Mesenchymal stem cell (in vitro differentiated cells and primary cell): ENCODE data around the gene PRCC.

ENCODE experiments used
- DNase-seq: peaks from one replicate; pipeline ENCODE4 v3.0.0-alpha.2; 2013
- H2AFZ ChIP-seq: one replicate; pipeline ENCODE4 v1.6.1; 2013; ENCODE audit warnings: low read depth, mild to moderate bottlenecking, control low read depth, inconsistent platforms, low read length, moderate library complexity
- H2AK5ac ChIP-seq: 2 replicates; pipeline ENCODE4 v1.6.1; 2013; ENCODE audit warnings: low read length, moderate library complexity, mild to moderate bottlenecking, inconsistent platforms; ENCODE audit not compliant: severe bottlenecking
- H2BK120ac ChIP-seq: one replicate; pipeline ENCODE4 v1.6.1; 2013; ENCODE audit warnings: low read depth, mild to moderate bottlenecking, inconsistent platforms, low read length, moderate library complexity
- H2BK12ac ChIP-seq, 2 experiments: one replicate each; pipeline ENCODE4 v1.6.1; 2013; ENCODE audit warnings: inconsistent platforms in 2 of 2, low read length in 2 of 2, mild to moderate bottlenecking in 2 of 2, moderate library complexity in 2 of 2, control low read depth in 1 of 2
- H2BK15ac ChIP-seq: one replicate; pipeline ENCODE4 v1.6.1; 2013; ENCODE audit warnings: mild to moderate bottlenecking, low read depth, inconsistent platforms; ENCODE audit not compliant: poor library complexity, severe bottlenecking
- H2BK5ac ChIP-seq: 2 replicates; pipeline ENCODE4 v1.6.1; 2013; ENCODE audit warnings: low read depth, mild to moderate bottlenecking, low read length, control low read depth, inconsistent platforms; ENCODE audit not compliant: poor library complexity, severe bottlenecking
- H3K14ac ChIP-seq, 2 experiments: one replicate each; pipeline ENCODE4 v1.6.1; 2013; ENCODE audit warnings: inconsistent platforms in 2 of 2, low read length in 2 of 2, control low read depth in 1 of 2, mild to moderate bottlenecking in 1 of 2, moderate library complexity in 1 of 2
- H3K18ac ChIP-seq, 2 experiments: one replicate each; pipeline ENCODE4 v1.6.1; 2013; ENCODE audit warnings: inconsistent platforms in 2 of 2, low read length in 2 of 2, control low read depth in 1 of 2, low read depth in 1 of 2, mild to moderate bottlenecking in 1 of 2
- H3K23ac ChIP-seq, 2 experiments: one replicate each; pipeline ENCODE4 v1.6.1; 2013; ENCODE audit warnings: inconsistent platforms in 2 of 2, low read length in 2 of 2, mild to moderate bottlenecking in 2 of 2, moderate library complexity in 2 of 2, control low read depth in 1 of 2
- H3K27ac ChIP-seq: 2 replicates; pipeline ENCODE4 v1.5.1; 2013; ENCODE audit warnings: mild to moderate bottlenecking, moderate library complexity, low read length, control low read depth, inconsistent platforms; ENCODE audit not compliant: poor library complexity, severe bottlenecking
- H3K27me3 ChIP-seq, 2 experiments: 2 replicates each; pipeline versions ENCODE4 v1.6.1 to v1.7.0; 2013; ENCODE audit warnings: low read length in 2 of 2, mild to moderate bottlenecking in 2 of 2, moderate library complexity in 2 of 2, control low read depth in 1 of 2, inconsistent platforms in 1 of 2; ENCODE audit not compliant: control insufficient read depth in 1 of 2, insufficient read depth in 1 of 2
- H3K36me3 ChIP-seq, 2 experiments: 2 replicates each; pipeline versions ENCODE4 v1.6.1 to v1.7.0; 2013; ENCODE audit warnings: low read length in 2 of 2, control low read depth in 1 of 2, inconsistent platforms in 1 of 2, low read depth in 1 of 2, mild to moderate bottlenecking in 1 of 2; ENCODE audit not compliant: insufficient read depth in 2 of 2, control insufficient read depth in 1 of 2
- H3K4ac ChIP-seq, 2 experiments: one replicate each; pipeline ENCODE4 v1.6.1; 2013; ENCODE audit warnings: inconsistent platforms in 2 of 2, low read length in 2 of 2, mild to moderate bottlenecking in 2 of 2, moderate library complexity in 2 of 2, control low read depth in 1 of 2, low read depth in 1 of 2
- H3K4me1 ChIP-seq: 2 replicates; pipeline ENCODE4 v1.6.1; 2013; ENCODE audit warnings: low read depth, low read length, control low read depth; ENCODE audit not compliant: control insufficient read depth, insufficient read depth
- H3K4me2 ChIP-seq: 2 replicates; pipeline ENCODE4 v1.6.1; 2013; ENCODE audit warnings: low read length, mild to moderate bottlenecking, inconsistent platforms; ENCODE audit not compliant: poor library complexity, severe bottlenecking
- H3K4me3 ChIP-seq, 2 experiments: 2 replicates each; pipeline versions ENCODE4 v1.5.1 to v1.7.0; 2013; ENCODE audit warnings: low read length in 2 of 2, mild to moderate bottlenecking in 2 of 2, control low read depth in 1 of 2, low read depth in 1 of 2; ENCODE audit not compliant: insufficient read depth in 1 of 2
- H3K79me1 ChIP-seq: replicated peaks from 2 replicates; pipeline ENCODE4 v1.6.1; 2013; ENCODE audit warnings: mild to moderate bottlenecking, control low read depth, low read length, inconsistent platforms; ENCODE audit not compliant: poor library complexity, severe bottlenecking
- H3K9ac ChIP-seq: 2 replicates; pipeline ENCODE4 v1.7.0; 2013; ENCODE audit warnings: mild to moderate bottlenecking, low read length, moderate library complexity
- H3K9me3 ChIP-seq: 2 replicates; pipeline ENCODE4 v1.7.0; 2013; ENCODE audit warnings: mild to moderate bottlenecking, low read length; ENCODE audit not compliant: control insufficient read depth
- H4K8ac ChIP-seq: one replicate; pipeline ENCODE4 v1.6.1; 2013; ENCODE audit warnings: inconsistent platforms, mild to moderate bottlenecking, low read length, moderate library complexity
- H4K91ac ChIP-seq: one replicate; pipeline ENCODE4 v1.6.1; 2013; ENCODE audit warnings: mild to moderate bottlenecking, low read length, inconsistent platforms
- WGBS: methylation state at CpG from one replicate; pipeline ENCODE4 v1.1.7; 2013; ENCODE audit warnings: mixed read lengths; 5-methylcytosine and 5-hydroxymethylcytosine counted together

PRCC gene

GRCh38 chr1:156826630-156827029, 59.3 kb downstream of the PRCC start:
- Histone ChIP-seq H3K4me3 (no peak overlapping the region), H3K27ac (no peak overlapping the region), H2AFZ (no peak overlapping the region), H3K4ac (no peak overlapping the region), H3K14ac (no peak overlapping the region), H3K4me1 (peaks cover 4% of the 10 kb centered on the region), H3K9ac (no peak overlapping the region), H4K91ac (no peak overlapping the region), H2BK5ac (no peak overlapping the region), H3K9me3 (no peaks in the 10 kb centered on the region), H3K18ac (no peak overlapping the region), H3K4me2 (no peak overlapping the region), H4K8ac (no peak overlapping the region), H3K79me1 (no peaks in the 10 kb centered on the region), H3K23ac (no peak overlapping the region), H2BK120ac (no peak overlapping the region), H3K36me3 (no peaks in the 10 kb centered on the region), H2BK12ac (no peak overlapping the region), H2AK5ac (no peak overlapping the region), H2BK15ac (no peak overlapping the region), H3K27me3 (peaks cover 20 to 47% of the 10 kb centered on the region in 2 experiments)
- 100% methylated on average over 1 of the region's 1 CpG for WGBS
- no peak for DNase-seq

DNA sequence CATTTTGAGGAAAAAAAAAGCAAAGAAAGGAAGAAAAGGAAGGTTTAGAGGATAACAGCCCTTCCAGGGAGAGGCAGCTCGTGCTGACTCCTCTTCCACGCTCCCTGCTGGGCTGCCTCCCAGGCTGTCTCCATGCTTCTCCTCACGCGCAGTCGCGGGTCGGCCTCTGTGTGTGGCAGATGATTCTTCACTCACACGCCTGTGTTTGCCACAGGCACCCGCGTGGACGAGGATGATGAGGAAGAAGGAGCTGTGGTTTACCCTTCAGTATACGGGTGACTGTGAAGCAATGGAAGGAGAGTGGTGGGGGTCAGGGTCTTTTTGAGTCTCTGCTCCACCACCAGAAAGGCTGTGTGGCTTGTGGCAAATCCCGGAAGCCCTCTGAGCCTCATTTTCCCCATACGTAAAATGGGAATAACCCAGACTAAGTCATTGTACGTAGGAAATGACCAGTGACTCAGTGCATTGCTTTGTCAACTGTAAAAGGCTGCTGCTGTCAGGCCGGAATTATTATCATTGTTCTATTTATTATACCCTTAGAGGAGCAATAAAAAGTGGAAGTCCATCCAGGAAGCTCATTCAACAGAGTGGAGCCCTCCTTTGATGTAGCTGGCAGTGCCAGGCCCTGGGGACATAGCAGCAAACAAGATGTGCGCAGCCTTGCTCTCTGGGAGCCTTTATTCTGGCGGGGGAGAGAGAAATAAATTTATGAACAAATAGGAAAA, 61.2 kb downstream of the PRCC start:
- H3K14ac ChIP-seq: no peak overlapping the region
- no peak overlapping the region for H2BK120ac ChIP-seq
- H3K4me1 ChIP-seq: peaks cover 4% of the 10 kb centered on the region
- H3K79me1 ChIP-seq: no peaks in the 10 kb centered on the region
- H3K23ac ChIP-seq: no peak overlapping the region
- no peak overlapping the region for H2BK15ac ChIP-seq
- H2BK12ac ChIP-seq: no peak overlapping the region
- H3K27me3 ChIP-seq: peaks cover 38 to 51% of the 10 kb centered on the region in 2 experiments
- H2BK5ac ChIP-seq: no peak overlapping the region
- H3K9ac ChIP-seq: no peak overlapping the region
- no peak for DNase-seq
- 87% methylated on average over 16 of the region's 18 CpGs for WGBS
- H2AFZ ChIP-seq: no peak overlapping the region
- H4K91ac ChIP-seq: no peak overlapping the region
- H4K8ac ChIP-seq: no peak overlapping the region
- H3K18ac ChIP-seq: no peak overlapping the region
- no peaks in the 10 kb centered on the region for H3K9me3 ChIP-seq
- H2AK5ac ChIP-seq: no peak overlapping the region
- no peak overlapping the region for H3K4ac ChIP-seq
- H3K4me2 ChIP-seq: no peak overlapping the region
- H3K27ac ChIP-seq: no peak overlapping the region
- H3K4me3 ChIP-seq: no peak overlapping the region
- H3K36me3 ChIP-seq: no peaks in the 10 kb centered on the region

DNA sequence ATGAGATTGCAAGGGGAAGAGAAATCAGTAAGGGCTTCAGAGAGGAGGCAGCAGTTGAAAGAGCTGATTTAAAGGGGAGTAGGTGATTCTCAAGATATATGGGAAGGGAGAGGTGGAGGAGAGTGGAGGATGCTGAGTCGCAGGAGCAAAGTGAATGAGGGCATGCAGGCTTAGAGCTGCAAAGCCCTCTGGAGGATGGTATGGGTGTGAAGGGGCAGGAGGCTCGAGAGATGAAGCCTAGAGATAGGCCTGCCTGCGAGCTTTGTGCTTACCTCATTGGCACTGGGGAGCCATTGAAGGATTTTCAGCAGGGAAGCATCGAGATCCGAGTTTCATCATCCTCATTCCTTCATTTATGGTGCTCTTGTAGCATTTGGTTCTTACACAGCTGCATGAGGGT, 65.1 kb downstream of the PRCC start:
- Histone ChIP-seq H2BK12ac (no peak overlapping the region), H3K27ac (no peak overlapping the region), H3K79me1 (no peaks in the 10 kb centered on the region), H3K23ac (no peak overlapping the region), H3K4ac (no peak overlapping the region), H2BK120ac (no peak overlapping the region), H4K91ac (no peak overlapping the region), H4K8ac (no peak overlapping the region), H3K14ac (no peak overlapping the region), H3K27me3 (peaks cover 75 to 78% of the 10 kb centered on the region in 2 experiments), H3K36me3 (no peaks in the 10 kb centered on the region), H3K4me2 (no peak overlapping the region), H3K4me3 (no peak overlapping the region), H3K4me1 (peaks cover 4% of the 10 kb centered on the region), H2AK5ac (no peak overlapping the region), H2BK15ac (no peak overlapping the region), H3K9me3 (no peaks in the 10 kb centered on the region), H2AFZ (no peak overlapping the region), H2BK5ac (no peak overlapping the region), H3K9ac (no peak overlapping the region), H3K18ac (no peak overlapping the region)
- 47% methylated on average over 5 of the region's 5 CpGs for WGBS
- no peak for DNase-seq

GRCh38 chr1:156833603-156834002, 66.3 kb downstream of the PRCC start:
- no peak overlapping the region for H3K23ac ChIP-seq
- no peaks in the 10 kb centered on the region for H3K9me3 ChIP-seq
- H3K27me3 ChIP-seq: peaks cover 86% of the 10 kb centered on the region in 2 experiments
- H3K9ac ChIP-seq: no peak overlapping the region
- no peak overlapping the region for H3K4me3 ChIP-seq
- H2AK5ac ChIP-seq: no peak overlapping the region
- H3K4me1 ChIP-seq: no peaks in the 10 kb centered on the region
- H3K4me2 ChIP-seq: no peak overlapping the region
- no peak overlapping the region for H2BK12ac ChIP-seq
- H2BK15ac ChIP-seq: no peak overlapping the region
- no peak overlapping the region for H2AFZ ChIP-seq
- H4K8ac ChIP-seq: no peak overlapping the region
- H2BK5ac ChIP-seq: no peak overlapping the region
- no peak overlapping the region for H3K14ac ChIP-seq
- DNase-seq: no peak
- H3K4ac ChIP-seq: no peak overlapping the region
- 65% methylated on average over 2 of the region's 2 CpGs for WGBS
- no peak overlapping the region for H3K18ac ChIP-seq
- H2BK120ac ChIP-seq: no peak overlapping the region
- no peak overlapping the region for H4K91ac ChIP-seq
- no peak overlapping the region for H3K27ac ChIP-seq
- H3K79me1 ChIP-seq: no peaks in the 10 kb centered on the region
- H3K36me3 ChIP-seq: no peaks in the 10 kb centered on the region
